ENCODE results near the gene KIRREL3.

GRCh38 chr11:126383339-126384335, 616.9 kb downstream of the KIRREL3 start:
- no peak for TF ChIP-seq POLR2AphosphoS5 (IDR thresholded peaks at IDR 0.05)
- no peak for TF ChIP-seq CTCF (IDR thresholded peaks at IDR 0.05)
